Gastrocnemius medialis (tissue), 4 donors: ENCODE data around the gene KMT5B.

ENCODE experiments used
- POLR2A ChIP-seq, 2 donors: fragments of 450-650 bp; IDR thresholded peaks; one replicate each; pipeline ENCODE4 v1.6.1; 2017; ENCODE audit warnings: antibody characterized with exemption in 2 of 2, mild to moderate bottlenecking in 2 of 2, moderate library complexity in 2 of 2
- TF ChIP-seq, protein P1 (sequence below), 5 experiments: fragments of 450-650 bp in 3 of 5; fragments of 200-600 bp in 2 of 5; sonication (generic) in 2 of 5; IDR thresholded peaks in 4 of 5; conservative IDR thresholded peaks in 1 of 5; 1 replicate in 4 of 5; 2 replicates in 1 of 5; pipeline ENCODE4 v1.5.1; 2016 to 2019; ENCODE audit warnings: antibody characterized with exemption in 5 of 5, mild to moderate bottlenecking in 3 of 5, moderate library complexity in 3 of 5

GRCh38 chr11:68135161-68135560 is 77.9 kb downstream of the KMT5B start:
- no peak for TF ChIP-seq POLR2A (IDR thresholded peaks at IDR 0.05)
- TF ChIP-seq, protein P1, sequence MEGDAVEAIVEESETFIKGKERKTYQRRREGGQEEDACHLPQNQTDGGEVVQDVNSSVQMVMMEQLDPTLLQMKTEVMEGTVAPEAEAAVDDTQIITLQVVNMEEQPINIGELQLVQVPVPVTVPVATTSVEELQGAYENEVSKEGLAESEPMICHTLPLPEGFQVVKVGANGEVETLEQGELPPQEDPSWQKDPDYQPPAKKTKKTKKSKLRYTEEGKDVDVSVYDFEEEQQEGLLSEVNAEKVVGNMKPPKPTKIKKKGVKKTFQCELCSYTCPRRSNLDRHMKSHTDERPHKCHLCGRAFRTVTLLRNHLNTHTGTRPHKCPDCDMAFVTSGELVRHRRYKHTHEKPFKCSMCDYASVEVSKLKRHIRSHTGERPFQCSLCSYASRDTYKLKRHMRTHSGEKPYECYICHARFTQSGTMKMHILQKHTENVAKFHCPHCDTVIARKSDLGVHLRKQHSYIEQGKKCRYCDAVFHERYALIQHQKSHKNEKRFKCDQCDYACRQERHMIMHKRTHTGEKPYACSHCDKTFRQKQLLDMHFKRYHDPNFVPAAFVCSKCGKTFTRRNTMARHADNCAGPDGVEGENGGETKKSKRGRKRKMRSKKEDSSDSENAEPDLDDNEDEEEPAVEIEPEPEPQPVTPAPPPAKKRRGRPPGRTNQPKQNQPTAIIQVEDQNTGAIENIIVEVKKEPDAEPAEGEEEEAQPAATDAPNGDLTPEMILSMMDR (IDR thresholded peaks at IDR 0.05 in 4 of 5, conservative IDR thresholded peaks at IDR 0.05 in 1 of 5): no peak
